WTC11 (cell line): ENCODE measurements around the gene SLC41A3. TPM values are rescaled to one million over a fixed set of nuclear protein-coding genes. Genes with fewer than 3 reads are reported as not detected.
"Not testable (repeated sequence)": the region's sequence is repeated elsewhere in the genome, so short reads cannot be mapped to it uniquely, and the experiment has no call there.

Experiments
- ATAC-seq: fragments of 200-7000 bp; cut with Tn5 transposase; 2 replicates; pipeline ENCODE4 v1.10.0; 2021; ENCODE audit warnings: mild to moderate bottlenecking, moderate library complexity
- CTCF ChIA-PET: fragments of 300-600 bp; sonication (Branson Sonifier 250); formaldehyde crosslinking; loops from one replicate; lab custom pipeline; 2021; ENCODE audit warnings: antibody characterized with exemption; lab: Charles Lee
- POLR2A ChIA-PET: fragments of 350-600 bp; sonication (Branson Sonifier 250); formaldehyde crosslinking; loops from one replicate; lab custom pipeline; 2021; ENCODE audit warnings: antibody characterized with exemption; lab: Charles Lee
- DNase-seq: peaks from one replicate; pipeline ENCODE4 v3.0.0; 2021; ENCODE audit warnings: low spot score
- H3K27ac Mint-ChIP-seq: 2 replicates; pipeline ENCODE4 v1.8.0; 2021; ENCODE audit warnings: mixed read lengths
- H3K27me3 Mint-ChIP-seq: 2 replicates; pipeline ENCODE4 v1.8.0; 2021; ENCODE audit warnings: low read depth, mild to moderate bottlenecking, moderate library complexity, mixed read lengths
- H3K36me3 Mint-ChIP-seq: 2 replicates; pipeline ENCODE4 v1.8.0; 2021; ENCODE audit warnings: mixed read lengths
- H3K4me1 Mint-ChIP-seq: 2 replicates; pipeline ENCODE4 v1.8.0; 2022; ENCODE audit warnings: mixed read lengths
- H3K4me3 Mint-ChIP-seq: 2 replicates; pipeline ENCODE4 v1.8.0; 2021; ENCODE audit warnings: mild to moderate bottlenecking, moderate library complexity, mixed read lengths
- H3K9me3 Mint-ChIP-seq: 2 replicates; pipeline ENCODE4 v1.8.0; 2021; ENCODE audit warnings: mixed read lengths
- ATF1 ChIP-seq: sonication (generic); formaldehyde crosslinking; IDR thresholded peaks from 2 replicates; pipeline ENCODE4 v1.8.1; 2023; ENCODE audit warnings: mild to moderate bottlenecking, moderate library complexity, missing genetic modification reagents
- ATF3 ChIP-seq: sonication (generic); formaldehyde crosslinking; conservative IDR thresholded peaks from 2 replicates; pipeline ENCODE4 v1.8.1; 2022; ENCODE audit warnings: mild to moderate bottlenecking, missing genetic modification reagents
- CDX4 ChIP-seq: fragments of 250-450 bp; sonication (Bioruptor Pico); IDR thresholded peaks from 2 replicates; pipeline ENCODE4 v1.9.0; 2021; ENCODE audit warnings: moderate library complexity, mild to moderate bottlenecking, inconsistent platforms, borderline replicate concordance
- CTCF ChIP-seq: fragments of 200-600 bp; IDR thresholded peaks from 2 replicates; pipeline ENCODE4 v1.8.0; 2022; ENCODE audit warnings: antibody characterized with exemption
- ELF4 ChIP-seq: sonication (generic); formaldehyde crosslinking; IDR thresholded peaks from 2 replicates; pipeline ENCODE4 v1.8.1; 2022; ENCODE audit warnings: low read depth, mild to moderate bottlenecking, moderate library complexity, missing genetic modification reagents
- ESRRA ChIP-seq: sonication (generic); formaldehyde crosslinking; IDR thresholded peaks from 2 replicates; pipeline ENCODE4 v1.8.1; 2022; ENCODE audit warnings: mild to moderate bottlenecking, missing genetic modification reagents, borderline replicate concordance
- FOXK1 ChIP-seq: sonication (generic); formaldehyde crosslinking; IDR thresholded peaks from 2 replicates; pipeline ENCODE4 v1.8.0; 2022; ENCODE audit warnings: mild to moderate bottlenecking, moderate library complexity, missing genetic modification reagents
- FOXP1 ChIP-seq: sonication (generic); formaldehyde crosslinking; IDR thresholded peaks from 2 replicates; pipeline ENCODE4 v1.8.0; 2022; ENCODE audit warnings: missing genetic modification reagents, mild to moderate bottlenecking, moderate library complexity, borderline replicate concordance
- MYBL2 ChIP-seq: sonication (generic); formaldehyde crosslinking; IDR thresholded peaks from 2 replicates; pipeline ENCODE4 v1.8.1; 2023; ENCODE audit warnings: mild to moderate bottlenecking, moderate library complexity, missing genetic modification reagents
- NR2C2 ChIP-seq: sonication (generic); formaldehyde crosslinking; IDR thresholded peaks from 2 replicates; pipeline ENCODE4 v1.8.0; 2022; ENCODE audit warnings: mild to moderate bottlenecking, missing genetic modification reagents
- NR3C1 ChIP-seq: sonication (generic); formaldehyde crosslinking; conservative IDR thresholded peaks from 2 replicates; pipeline ENCODE4 v1.8.1; 2023; ENCODE audit warnings: low read depth, mild to moderate bottlenecking, missing genetic modification reagents
- RORB ChIP-seq: fragments of 250-450 bp; sonication (Bioruptor Pico); IDR thresholded peaks from 2 replicates; pipeline ENCODE4 v1.9.0; 2021; ENCODE audit warnings: mild to moderate bottlenecking
- SMAD4 ChIP-seq: sonication (generic); formaldehyde crosslinking; IDR thresholded peaks from 2 replicates; pipeline ENCODE4 v1.8.0; 2022; ENCODE audit warnings: mild to moderate bottlenecking, missing genetic modification reagents
- SP1 ChIP-seq: sonication (generic); formaldehyde crosslinking; conservative IDR thresholded peaks from 2 replicates; pipeline ENCODE4 v1.8.1; 2022; ENCODE audit warnings: missing genetic modification reagents
- TEAD4 ChIP-seq: sonication (generic); formaldehyde crosslinking; IDR thresholded peaks from 2 replicates; pipeline ENCODE4 v1.8.0; 2022; ENCODE audit warnings: mild to moderate bottlenecking, missing genetic modification reagents
- TP53 ChIP-seq: sonication (generic); formaldehyde crosslinking; IDR thresholded peaks from 2 replicates; pipeline ENCODE4 v1.8.1; 2023; ENCODE audit warnings: mild to moderate bottlenecking, missing genetic modification reagents
- ZNF138 ChIP-seq: sonication (generic); formaldehyde crosslinking; conservative IDR thresholded peaks from 2 replicates; pipeline ENCODE4 v1.8.1; 2022; ENCODE audit warnings: mild to moderate bottlenecking, moderate library complexity, missing genetic modification reagents
- ZNF423 ChIP-seq: fragments of 250-450 bp; sonication (Bioruptor Pico); IDR thresholded peaks from 2 replicates; pipeline ENCODE4 v2.1.2; 2022; ENCODE audit warnings: mild to moderate bottlenecking, moderate library complexity
- total RNA-seq: library from RNA; stranded (reverse); gene quantifications from 3 replicates; pipeline ENCODE4 v1.2.3, GENCODE V29; 2021
- TF ChIP-seq, protein P1 (sequence below): sonication (generic); formaldehyde crosslinking; IDR thresholded peaks from 2 replicates; pipeline ENCODE4 v1.8.1; 2023; ENCODE audit warnings: mild to moderate bottlenecking, missing genetic modification reagents, moderate library complexity
- TF ChIP-seq, protein P2 (sequence below): sonication (generic); formaldehyde crosslinking; IDR thresholded peaks from 2 replicates; pipeline ENCODE4 v1.8.0; 2023; ENCODE audit warnings: mild to moderate bottlenecking, missing genetic modification reagents

SLC41A3 gene
- total RNA-seq, 1 experiment from 2014 or later, result 28.4 TPM

DNA sequence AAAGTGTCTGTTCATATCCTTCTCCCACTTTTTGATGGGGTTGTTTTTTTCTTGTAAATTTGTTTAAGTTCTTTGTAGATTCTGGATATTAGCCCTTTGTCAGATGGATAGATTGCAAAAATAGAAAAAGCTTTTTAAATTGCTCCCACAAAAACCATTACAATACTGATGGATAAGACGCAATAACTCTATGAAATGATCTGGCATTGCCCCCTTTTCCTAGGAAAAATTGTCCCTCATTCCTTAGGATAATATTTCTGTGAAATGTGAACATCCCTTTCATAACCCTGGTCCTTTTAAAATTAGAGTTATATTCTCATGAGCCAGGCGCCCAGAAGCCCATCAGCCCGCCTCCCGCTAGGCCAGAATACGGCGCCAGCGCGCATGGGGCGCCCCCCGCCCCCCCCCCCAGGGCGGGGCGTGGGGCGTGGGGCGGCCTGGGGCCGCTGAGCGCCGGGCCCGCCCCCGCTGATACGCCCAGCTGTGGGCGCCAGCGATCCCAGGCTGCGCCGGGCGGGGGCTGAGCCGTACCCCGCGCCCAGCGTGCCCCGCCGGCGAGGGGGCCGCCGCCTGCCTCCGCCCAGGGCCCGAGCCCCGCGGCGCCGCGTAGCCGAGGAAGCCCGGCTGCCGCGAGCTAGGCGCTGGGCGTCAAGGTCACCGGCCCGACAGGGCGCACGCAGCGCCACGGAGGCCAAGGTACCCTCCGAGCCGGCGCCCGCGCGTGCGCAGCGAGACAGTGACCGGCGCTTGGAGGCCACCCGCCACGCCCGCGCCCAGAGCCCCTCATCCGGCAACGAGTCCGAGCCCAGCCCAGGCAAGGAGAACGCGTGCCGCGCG is 126.0 kb downstream of the SLC41A3 start:
- H3K9me3 Mint-ChIP-seq, result no peaks in the 10 kb centered on the region
- CTCF ChIA-PET, result interaction anchor here (1.1 to 1.2 kb wide), 2 partner anchors 14 to 176 kb away, joined by 5 read pairs; no protein-coding TSS in a partner anchor
- DNase-seq, result peak; percentile 41

DNA sequence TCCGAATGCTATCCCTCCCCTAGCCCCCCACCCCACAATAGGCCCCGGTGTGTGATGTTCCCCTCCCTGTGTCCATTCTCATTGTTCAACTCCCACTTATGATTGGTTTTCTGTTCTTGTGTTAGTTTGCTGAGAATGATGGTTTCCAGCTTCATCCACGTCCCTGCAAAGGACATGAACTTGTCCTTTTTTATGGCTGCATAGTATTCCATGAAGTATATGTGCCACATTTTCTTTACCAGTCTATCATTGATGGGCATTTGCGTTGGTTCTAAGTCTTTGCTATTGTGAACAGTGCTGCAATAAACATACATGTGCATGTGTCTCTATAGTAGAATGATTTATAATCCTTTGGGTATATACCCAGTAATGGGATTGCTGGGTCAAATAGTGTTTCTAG is 126.9 kb downstream of the SLC41A3 start:
- H3K4me1 Mint-ChIP-seq, H3K36me3 Mint-ChIP-seq, DNase-seq, ATAC-seq, POLR2A ChIA-PET, H3K27ac Mint-ChIP-seq, CTCF ChIA-PET, H3K9me3 Mint-ChIP-seq: not testable (repeated sequence)
- H3K4me3 Mint-ChIP-seq, result peak overlapping the region; percentile 52
- H3K27me3 Mint-ChIP-seq, result peaks cover 18% of the 10 kb centered on the region

More for the DNA sequence above, 126.0 kb downstream of the SLC41A3 start:
- no peak overlapping the region for H3K27ac Mint-ChIP-seq
- H3K36me3 Mint-ChIP-seq, result no peaks in the 10 kb centered on the region
- TF ChIP-seq ATF1 (CRISPR knock-in tag) (no peak), ZNF423 (CRISPR knock-in tag) (peak; percentile 14; the same call in 1 of the 2 replicates), NR2C2 (CRISPR knock-in tag) (no peak), RORB (CRISPR knock-in tag) (no peak), ESRRA (CRISPR knock-in tag) (0 out of 2 replicates have a peak, but pooled peaks have one; percentile 39), ZNF138 (no peak), SP1 (CRISPR knock-in tag) (peak; percentile 43; the same call in 1 of the 2 replicates), MYBL2 (0 out of 2 replicates have a peak, but pooled peaks have one; percentile 32), TEAD4 (no peak), CDX4 (CRISPR knock-in tag) (no peak), SMAD4 (CRISPR knock-in tag) (no peak), FOXK1 (CRISPR knock-in tag) (0 out of 2 replicates have a peak, but pooled peaks have one; percentile 12), ELF4 (CRISPR knock-in tag) (no peak), NR3C1 (CRISPR knock-in tag) (no peak), CTCF (no peak), FOXP1 (peak; percentile 69; the same call in 1 of the 2 replicates), TP53 (CRISPR knock-in tag) (no peak), ATF3 (CRISPR knock-in tag) (no peak)
- TF ChIP-seq, protein P1, sequence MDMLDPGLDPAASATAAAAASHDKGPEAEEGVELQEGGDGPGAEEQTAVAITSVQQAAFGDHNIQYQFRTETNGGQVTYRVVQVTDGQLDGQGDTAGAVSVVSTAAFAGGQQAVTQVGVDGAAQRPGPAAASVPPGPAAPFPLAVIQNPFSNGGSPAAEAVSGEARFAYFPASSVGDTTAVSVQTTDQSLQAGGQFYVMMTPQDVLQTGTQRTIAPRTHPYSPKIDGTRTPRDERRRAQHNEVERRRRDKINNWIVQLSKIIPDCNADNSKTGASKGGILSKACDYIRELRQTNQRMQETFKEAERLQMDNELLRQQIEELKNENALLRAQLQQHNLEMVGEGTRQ (CRISPR knock-in tag), result no peak
- TF ChIP-seq, protein P2, sequence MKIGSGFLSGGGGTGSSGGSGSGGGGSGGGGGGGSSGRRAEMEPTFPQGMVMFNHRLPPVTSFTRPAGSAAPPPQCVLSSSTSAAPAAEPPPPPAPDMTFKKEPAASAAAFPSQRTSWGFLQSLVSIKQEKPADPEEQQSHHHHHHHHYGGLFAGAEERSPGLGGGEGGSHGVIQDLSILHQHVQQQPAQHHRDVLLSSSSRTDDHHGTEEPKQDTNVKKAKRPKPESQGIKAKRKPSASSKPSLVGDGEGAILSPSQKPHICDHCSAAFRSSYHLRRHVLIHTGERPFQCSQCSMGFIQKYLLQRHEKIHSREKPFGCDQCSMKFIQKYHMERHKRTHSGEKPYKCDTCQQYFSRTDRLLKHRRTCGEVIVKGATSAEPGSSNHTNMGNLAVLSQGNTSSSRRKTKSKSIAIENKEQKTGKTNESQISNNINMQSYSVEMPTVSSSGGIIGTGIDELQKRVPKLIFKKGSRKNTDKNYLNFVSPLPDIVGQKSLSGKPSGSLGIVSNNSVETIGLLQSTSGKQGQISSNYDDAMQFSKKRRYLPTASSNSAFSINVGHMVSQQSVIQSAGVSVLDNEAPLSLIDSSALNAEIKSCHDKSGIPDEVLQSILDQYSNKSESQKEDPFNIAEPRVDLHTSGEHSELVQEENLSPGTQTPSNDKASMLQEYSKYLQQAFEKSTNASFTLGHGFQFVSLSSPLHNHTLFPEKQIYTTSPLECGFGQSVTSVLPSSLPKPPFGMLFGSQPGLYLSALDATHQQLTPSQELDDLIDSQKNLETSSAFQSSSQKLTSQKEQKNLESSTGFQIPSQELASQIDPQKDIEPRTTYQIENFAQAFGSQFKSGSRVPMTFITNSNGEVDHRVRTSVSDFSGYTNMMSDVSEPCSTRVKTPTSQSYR (CRISPR knock-in tag), result no peak
- ATAC-seq, result peak; percentile 78
- POLR2A ChIA-PET, result no interaction called here
- peak overlapping the region; percentile 52 for H3K4me3 Mint-ChIP-seq
- H3K27me3 Mint-ChIP-seq, result peaks cover 16% of the 10 kb centered on the region
- H3K4me1 Mint-ChIP-seq, result peaks cover 5% of the 10 kb centered on the region; the same call in 1 of the 2 replicates

Other genes with a start within 250 kb of the SLC41A3 start
- gene ROPN1B, start 114.9 kb downstream of the SLC41A3 start, total RNA-seq, result 0.09 to 0.13 TPM in 2 of 3 replicates, not detected in the other
- gene ALDH1L1, start 96.5 kb upstream of the SLC41A3 start, total RNA-seq, result 0.78 to 2.0 TPM (median 1.2 TPM) in 3 replicates